ENCODE measurements around the gene SH3BP4.

GRCh38 chr2:234960175-234961088 lies 8.6 kb downstream of the SH3BP4 start:
- TF ChIP-seq EZH2 (IDR thresholded peaks at IDR 0.05; ENCODE audit: insufficient read depth, poor library complexity, severe bottlenecking) = no peak
- TF ChIP-seq EZH2phosphoT487 (IDR thresholded peaks at IDR 0.05; ENCODE audit: insufficient read depth, low read depth) = no peak

Data from GM23248 (cell line).